CD14-positive monocyte (primary cell): ENCODE results near the gene ELMO1. TPM values are rescaled to one million over a fixed set of nuclear protein-coding genes. Genes with fewer than 3 reads are reported as not detected.

Source experiments
- DNase-seq, 3 donors: peaks; one replicate each; pipeline ENCODE4 v3.0.0-alpha.2; 2011 to 2022
- H2AFZ ChIP-seq: 2 replicates; pipeline ENCODE4 v1.6.0; 2012; ENCODE audit warnings: mild to moderate bottlenecking, low read depth, low read length, inconsistent platforms; ENCODE audit not compliant: insufficient read depth, poor library complexity, severe bottlenecking
- H3K27ac ChIP-seq, 2 donors: 1 replicate in 1 of 2; 2 replicates in 1 of 2; pipeline ENCODE4 v1.5.1; 2012 to 2013; ENCODE audit warnings: low read length in 2 of 2, control low read depth in 1 of 2, inconsistent platforms in 1 of 2, low read depth in 1 of 2, mild to moderate bottlenecking in 1 of 2
- H3K27me3 ChIP-seq, 2 donors: one replicate each; pipeline versions ENCODE4 v1.6.0 to v1.6.1; 2011 to 2013; ENCODE audit warnings: low read length in 2 of 2; ENCODE audit not compliant: control insufficient read depth in 2 of 2, insufficient read depth in 2 of 2
- H3K36me3 ChIP-seq, 2 donors: replicated peaks in 1 of 2; 1 replicate in 1 of 2; 2 replicates in 1 of 2; pipeline versions ENCODE4 v1.5.1 to v1.6.1; 2012 to 2013; ENCODE audit warnings: low read length in 2 of 2, control low read depth in 1 of 2, inconsistent platforms in 1 of 2, mild to moderate bottlenecking in 1 of 2; ENCODE audit not compliant: insufficient read depth in 2 of 2, control insufficient read depth in 1 of 2
- H3K4me1 ChIP-seq, 2 donors: 1 replicate in 1 of 2; 2 replicates in 1 of 2; pipeline versions ENCODE4 v1.5.1 to v1.6.1; 2012 to 2013; ENCODE audit warnings: low read length in 2 of 2, control low read depth in 1 of 2, inconsistent platforms in 1 of 2, mild to moderate bottlenecking in 1 of 2, moderate library complexity in 1 of 2; ENCODE audit not compliant: insufficient read depth in 2 of 2, control insufficient read depth in 1 of 2
- H3K4me2 ChIP-seq: replicated peaks from 2 replicates; pipeline ENCODE3; 2012; ENCODE audit warnings: low read length, moderate library complexity, mild to moderate bottlenecking; ENCODE audit not compliant: poor library complexity, severe bottlenecking; ENCODE audit errors: extremely low read depth
- H3K4me3 ChIP-seq, 3 experiments: fragments of 200-600 bp in 1 of 3; sonication (generic) in 1 of 3; replicated peaks in 1 of 3; 1 replicate in 2 of 3; 2 replicates in 1 of 3; pipeline ENCODE4 v1.5.1; 2011 to 2013; ENCODE audit warnings: low read length in 3 of 3, mild to moderate bottlenecking in 3 of 3, control low read depth in 2 of 3, low read depth in 2 of 3, inconsistent platforms in 1 of 3, moderate library complexity in 1 of 3
- H3K79me2 ChIP-seq: 2 replicates; pipeline ENCODE4 v1.6.0; 2012; ENCODE audit warnings: mild to moderate bottlenecking, control low read depth, inconsistent platforms, low read length, moderate library complexity; ENCODE audit not compliant: insufficient read depth
- H3K9ac ChIP-seq: 2 replicates; pipeline ENCODE4 v1.6.0; 2017; ENCODE audit warnings: low read length, mild to moderate bottlenecking; ENCODE audit not compliant: insufficient read depth, poor library complexity, severe bottlenecking
- H3K9me3 ChIP-seq, 2 donors: replicated peaks in 1 of 2; 1 replicate in 1 of 2; 2 replicates in 1 of 2; pipeline versions ENCODE4 v1.5.1 to v1.6.1; 2012 to 2013; ENCODE audit warnings: low read length in 2 of 2, control low read depth in 1 of 2; ENCODE audit not compliant: control insufficient read depth in 1 of 2, insufficient read depth in 1 of 2
- H4K20me1 ChIP-seq: 2 replicates; pipeline ENCODE4 v1.6.0; 2012; ENCODE audit warnings: mild to moderate bottlenecking, low read length, control low read depth, moderate library complexity; ENCODE audit not compliant: insufficient read depth
- H3K27ac Mint-ChIP-seq, 7 donors: one replicate each; pipeline ENCODE4 v1.8.0; 2020; ENCODE audit warnings: mild to moderate bottlenecking in 7 of 7, mixed read lengths in 7 of 7, moderate library complexity in 6 of 7, inconsistent platforms in 2 of 7
- H3K27me3 Mint-ChIP-seq, 3 donors: one replicate each; pipeline ENCODE4 v1.8.0; 2021 to 2022; ENCODE audit warnings: low read depth in 3 of 3, mild to moderate bottlenecking in 3 of 3, mixed read lengths in 3 of 3, moderate library complexity in 3 of 3, inconsistent platforms in 1 of 3
- H3K36me3 Mint-ChIP-seq, 2 donors: one replicate each; pipeline ENCODE4 v1.8.0; 2020; ENCODE audit warnings: mixed read lengths in 2 of 2, inconsistent platforms in 1 of 2, mild to moderate bottlenecking in 1 of 2
- H3K4me1 Mint-ChIP-seq: one replicate; pipeline ENCODE4 v1.8.0; 2020; ENCODE audit warnings: mild to moderate bottlenecking, mixed read lengths
- H3K4me3 Mint-ChIP-seq, 2 donors: one replicate each; pipeline ENCODE4 v1.8.0; 2020; ENCODE audit warnings: mild to moderate bottlenecking in 2 of 2, mixed read lengths in 2 of 2, moderate library complexity in 1 of 2
- H3K9me3 Mint-ChIP-seq, 7 donors: one replicate each; pipeline ENCODE4 v1.8.0; 2020 to 2022; ENCODE audit warnings: mixed read lengths in 7 of 7, mild to moderate bottlenecking in 6 of 7, moderate library complexity in 6 of 7, inconsistent platforms in 2 of 7
- CTCF ChIP-seq: fragments of 200-600 bp; IDR thresholded peaks from one replicate; pipeline ENCODE4 v1.8.0; 2022; ENCODE audit warnings: antibody characterized with exemption, mild to moderate bottlenecking
- WGBS: methylation state at CpG from one replicate; pipeline ENCODE4 v1.1.5; 2013; ENCODE audit warnings: missing lambda C conversion rate; ENCODE audit not compliant: insufficient coverage; 5-methylcytosine and 5-hydroxymethylcytosine counted together
- intact Hi-C, 2 donors: fragments of 100-400 bp; cut with micrococcal nuclease; formaldehyde crosslinking; loops; one replicate each; pipeline versions ENCODE4 v1.15.0 to v1.15.1; 2023
- polyA plus RNA-seq, 3 donors: library from polyadenylated mRNA; depleted of rRNA in 1 of 3; unstranded in 2 of 3; stranded (reverse) in 1 of 3; fragments of 300-500 nt in 2 of 3; fragments of >200 nt in 1 of 3; fragmentation: Illumina TruSeq in 2 of 3; gene quantifications; 1 replicate in 2 of 3; 2 replicates in 1 of 3; pipeline ENCODE4 v1.2.3, GENCODE V29; 2012 to 2021

ELMO1 gene
- polyA plus RNA-seq, 3 donors, result 46.6 to 50.2 (median 46.7) TPM

GRCh38 chr7:37352974-37353948 is 95.4 kb downstream of the ELMO1 start:
- Histone ChIP-seq H3K36me3 (no peaks in the 10 kb centered on the region), H2AFZ (peak overlapping the region; percentile 58), H3K27me3 (no peaks in the 10 kb centered on the region), H3K9me3 (no peaks in the 10 kb centered on the region), H3K27ac (peak overlapping the region in 1 of 2 donors; percentile 25), H4K20me1 (peaks cover 98% of the 10 kb centered on the region), H3K79me2 (peaks cover 84% of the 10 kb centered on the region), H3K4me2 (peak overlapping the region; percentile 64), H3K4me3 (peak overlapping the region; percentile 14 to 72 (median 33)), H3K9ac (no peak overlapping the region), H3K4me1 (peaks cover 47% of the 10 kb centered on the region in 2 donors)
- Mint-ChIP-seq H3K9me3 (peaks cover 0 to 5% (median 0%) of the 10 kb centered on the region in 7 donors), H3K27me3 (peaks cover 0 to 4% (median 0%) of the 10 kb centered on the region in 3 donors), H3K4me1 (peaks cover 79% of the 10 kb centered on the region), H3K27ac (peak overlapping the region; percentile 15 to 73 (median 62)), H3K36me3 (peaks cover 0 to 2% of the 10 kb centered on the region in 2 donors), H3K4me3 (peak overlapping the region; percentile 84 to 92)
- intact Hi-C loops, result loop anchor here in 1 of 2 donors (2.0 to 5.0 kb wide), 2 partner anchors 41 to 116 kb away; no protein-coding TSS in a partner anchor
- DNase-seq, result peak; percentile 34 to 61 (median 57)
- under 1% methylated on average over 27 of the region's 32 CpGs for WGBS
- TF ChIP-seq CTCF, result peak; percentile 77

- Histone ChIP-seq H3K27me3 (no peaks in the 10 kb centered on the region), H3K79me2 (peaks cover 84% of the 10 kb centered on the region), H2AFZ (no peak overlapping the region), H3K9me3 (no peaks in the 10 kb centered on the region), H3K4me3 (peak overlapping the region in 1 of 3 experiments; percentile 72), H3K4me2 (peak overlapping the region; percentile 64), H4K20me1 (peaks cover 98% of the 10 kb centered on the region), H3K9ac (no peak overlapping the region), H3K4me1 (peaks cover 47% of the 10 kb centered on the region in 2 donors), H3K27ac (no peak overlapping the region), H3K36me3 (no peaks in the 10 kb centered on the region)
- no peak for DNase-seq
- intact Hi-C loops, result loop anchor here in 1 of 2 donors (2.0 to 5.0 kb wide), 2 partner anchors 40 to 116 kb away; no protein-coding TSS in a partner anchor
- no peak for TF ChIP-seq CTCF
- Mint-ChIP-seq H3K4me3 (peak overlapping the region in 1 of 2 donors; percentile 84), H3K27ac (no peak overlapping the region), H3K36me3 (peaks cover 0 to 2% of the 10 kb centered on the region in 2 donors), H3K9me3 (peaks cover 0 to 5% (median 0%) of the 10 kb centered on the region in 7 donors), H3K4me1 (peaks cover 71% of the 10 kb centered on the region), H3K27me3 (peaks cover 0 to 4% (median 0%) of the 10 kb centered on the region in 3 donors)
- 28% methylated on average over 9 of the region's 13 CpGs for WGBS
Observed at GRCh38 chr7:37352251-37352880, 96.3 kb downstream of the ELMO1 start.
